K562 (cell line): Measurements from ENCODE around the gene OR13J1.

Experiments used
- ATF1 ChIP-seq, 2 experiments: fragments of 450-650 bp in 1 of 2; IDR thresholded peaks; 2 replicates each; pipeline ENCODE4 v1.6.1; 2016; ENCODE audit warnings: missing compliant biosample characterization in 1 of 2, missing genetic modification characterization in 1 of 2
- BHLHE40 ChIP-seq: IDR thresholded peaks from 2 replicates; pipeline ENCODE4 v1.6.1; 2011; ENCODE audit warnings: low read length, improper control_type of control experiment
- E2F8 ChIP-seq: fragments of 450-650 bp; IDR thresholded peaks from 2 replicates; pipeline ENCODE4 v1.7.1; 2018; ENCODE audit warnings: mild to moderate bottlenecking, low read depth; ENCODE audit not compliant: partially characterized antibody
- EZH2 ChIP-seq: IDR thresholded peaks from 2 replicates; pipeline ENCODE4 v1.6.1; 2012; ENCODE audit warnings: low read depth, mild to moderate bottlenecking, inconsistent platforms, low read length, borderline replicate concordance
- GABPA ChIP-seq: fragments of 200-800 bp; sonication (Bioruptor generic); conservative IDR thresholded peaks from 2 replicates; pipeline ENCODE4 v1.6.1; 2016; ENCODE audit warnings: low read depth, missing genetic modification characterization, missing compliant biosample characterization
- HDAC2 ChIP-seq: fragments of 450-650 bp; IDR thresholded peaks from 2 replicates; pipeline ENCODE4 v1.6.1; 2016; ENCODE audit warnings: mild to moderate bottlenecking
- RFX1 ChIP-seq: fragments of 450-650 bp; IDR thresholded peaks from 2 replicates; pipeline ENCODE4 v1.6.1; 2016; ENCODE audit warnings: mild to moderate bottlenecking, moderate library complexity
- RUNX1 ChIP-seq: sonication (generic); IDR thresholded peaks from 2 replicates; pipeline ENCODE4 v1.6.1; 2016; ENCODE audit warnings: antibody characterized with exemption, low read depth
- SREBF2 ChIP-seq: sonication (generic); formaldehyde crosslinking; IDR thresholded peaks from 2 replicates; pipeline ENCODE4 v1.4.0; 2020; ENCODE audit warnings: mild to moderate bottlenecking, missing genetic modification reagents
- ZC3H8 ChIP-seq: fragments of 450-650 bp; IDR thresholded peaks from 2 replicates; pipeline ENCODE4 v1.6.1; 2017
- TF ChIP-seq, protein P1 (sequence below): sonication (generic); formaldehyde crosslinking; IDR thresholded peaks from 2 replicates; pipeline ENCODE4 v1.9.0; 2022; ENCODE audit warnings: mild to moderate bottlenecking, missing genetic modification reagents
- TF ChIP-seq, protein P2 (sequence below), 3 experiments: IDR thresholded peaks in 2 of 3; conservative IDR thresholded peaks in 1 of 3; 2 replicates each; pipeline ENCODE4 v1.5.1; 2011 to 2012; ENCODE audit warnings: low read length in 3 of 3, mild to moderate bottlenecking in 3 of 3, control low read depth in 2 of 3, improper control_type of control experiment in 1 of 3, inconsistent platforms in 1 of 3, low read depth in 1 of 3, mixed read lengths in 1 of 3, moderate library complexity in 1 of 3; ENCODE audit not compliant: insufficient read depth in 2 of 3
- TF ChIP-seq, protein P3 (sequence below): IDR thresholded peaks from 3 replicates; pipeline ENCODE4 v1.6.1; 2011; ENCODE audit warnings: borderline replicate concordance, mild to moderate bottlenecking, moderate library complexity; ENCODE audit not compliant: insufficient read length; ENCODE audit errors: extremely low read depth
- TF ChIP-seq, protein P4 (sequence below): IDR thresholded peaks from 2 replicates; pipeline ENCODE4 v1.6.1; 2012; ENCODE audit warnings: low read depth, low read length, improper control_type of control experiment, borderline replicate concordance

GRCh38 chr9:35847792-35848572 is 22.2 kb downstream of the OR13J1 start:
- no peak for TF ChIP-seq SREBF2
- no peak for TF ChIP-seq ATF1 (CRISPR knock-in tag; IDR thresholded peaks at IDR 0.05)
- TF ChIP-seq ATF1 (tag; IDR thresholded peaks at IDR 0.05) = no peak
- TF ChIP-seq EZH2 = no peak
- TF ChIP-seq, protein P1, sequence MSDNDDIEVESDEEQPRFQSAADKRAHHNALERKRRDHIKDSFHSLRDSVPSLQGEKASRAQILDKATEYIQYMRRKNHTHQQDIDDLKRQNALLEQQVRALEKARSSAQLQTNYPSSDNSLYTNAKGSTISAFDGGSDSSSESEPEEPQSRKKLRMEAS (CRISPR knock-in tag) = no peak
- no peak for TF ChIP-seq HDAC2
- TF ChIP-seq RUNX1 = no peak
- TF ChIP-seq RFX1 = no peak
- TF ChIP-seq BHLHE40 = no peak
- TF ChIP-seq GABPA (tag) = no peak
- TF ChIP-seq, protein P2, sequence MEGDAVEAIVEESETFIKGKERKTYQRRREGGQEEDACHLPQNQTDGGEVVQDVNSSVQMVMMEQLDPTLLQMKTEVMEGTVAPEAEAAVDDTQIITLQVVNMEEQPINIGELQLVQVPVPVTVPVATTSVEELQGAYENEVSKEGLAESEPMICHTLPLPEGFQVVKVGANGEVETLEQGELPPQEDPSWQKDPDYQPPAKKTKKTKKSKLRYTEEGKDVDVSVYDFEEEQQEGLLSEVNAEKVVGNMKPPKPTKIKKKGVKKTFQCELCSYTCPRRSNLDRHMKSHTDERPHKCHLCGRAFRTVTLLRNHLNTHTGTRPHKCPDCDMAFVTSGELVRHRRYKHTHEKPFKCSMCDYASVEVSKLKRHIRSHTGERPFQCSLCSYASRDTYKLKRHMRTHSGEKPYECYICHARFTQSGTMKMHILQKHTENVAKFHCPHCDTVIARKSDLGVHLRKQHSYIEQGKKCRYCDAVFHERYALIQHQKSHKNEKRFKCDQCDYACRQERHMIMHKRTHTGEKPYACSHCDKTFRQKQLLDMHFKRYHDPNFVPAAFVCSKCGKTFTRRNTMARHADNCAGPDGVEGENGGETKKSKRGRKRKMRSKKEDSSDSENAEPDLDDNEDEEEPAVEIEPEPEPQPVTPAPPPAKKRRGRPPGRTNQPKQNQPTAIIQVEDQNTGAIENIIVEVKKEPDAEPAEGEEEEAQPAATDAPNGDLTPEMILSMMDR (IDR thresholded peaks at IDR 0.05 in 2 of 3, conservative IDR thresholded peaks at IDR 0.05 in 1 of 3; ENCODE audit: insufficient read depth in 2 of 3, low read depth in 1 of 3, low read length in 3 of 3) = no peak
- TF ChIP-seq, protein P3, sequence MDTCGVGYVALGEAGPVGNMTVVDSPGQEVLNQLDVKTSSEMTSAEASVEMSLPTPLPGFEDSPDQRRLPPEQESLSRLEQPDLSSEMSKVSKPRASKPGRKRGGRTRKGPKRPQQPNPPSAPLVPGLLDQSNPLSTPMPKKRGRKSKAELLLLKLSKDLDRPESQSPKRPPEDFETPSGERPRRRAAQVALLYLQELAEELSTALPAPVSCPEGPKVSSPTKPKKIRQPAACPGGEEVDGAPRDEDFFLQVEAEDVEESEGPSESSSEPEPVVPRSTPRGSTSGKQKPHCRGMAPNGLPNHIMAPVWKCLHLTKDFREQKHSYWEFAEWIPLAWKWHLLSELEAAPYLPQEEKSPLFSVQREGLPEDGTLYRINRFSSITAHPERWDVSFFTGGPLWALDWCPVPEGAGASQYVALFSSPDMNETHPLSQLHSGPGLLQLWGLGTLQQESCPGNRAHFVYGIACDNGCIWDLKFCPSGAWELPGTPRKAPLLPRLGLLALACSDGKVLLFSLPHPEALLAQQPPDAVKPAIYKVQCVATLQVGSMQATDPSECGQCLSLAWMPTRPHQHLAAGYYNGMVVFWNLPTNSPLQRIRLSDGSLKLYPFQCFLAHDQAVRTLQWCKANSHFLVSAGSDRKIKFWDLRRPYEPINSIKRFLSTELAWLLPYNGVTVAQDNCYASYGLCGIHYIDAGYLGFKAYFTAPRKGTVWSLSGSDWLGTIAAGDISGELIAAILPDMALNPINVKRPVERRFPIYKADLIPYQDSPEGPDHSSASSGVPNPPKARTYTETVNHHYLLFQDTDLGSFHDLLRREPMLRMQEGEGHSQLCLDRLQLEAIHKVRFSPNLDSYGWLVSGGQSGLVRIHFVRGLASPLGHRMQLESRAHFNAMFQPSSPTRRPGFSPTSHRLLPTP = no peak
- no peak for TF ChIP-seq ZC3H8
- TF ChIP-seq, protein P4, sequence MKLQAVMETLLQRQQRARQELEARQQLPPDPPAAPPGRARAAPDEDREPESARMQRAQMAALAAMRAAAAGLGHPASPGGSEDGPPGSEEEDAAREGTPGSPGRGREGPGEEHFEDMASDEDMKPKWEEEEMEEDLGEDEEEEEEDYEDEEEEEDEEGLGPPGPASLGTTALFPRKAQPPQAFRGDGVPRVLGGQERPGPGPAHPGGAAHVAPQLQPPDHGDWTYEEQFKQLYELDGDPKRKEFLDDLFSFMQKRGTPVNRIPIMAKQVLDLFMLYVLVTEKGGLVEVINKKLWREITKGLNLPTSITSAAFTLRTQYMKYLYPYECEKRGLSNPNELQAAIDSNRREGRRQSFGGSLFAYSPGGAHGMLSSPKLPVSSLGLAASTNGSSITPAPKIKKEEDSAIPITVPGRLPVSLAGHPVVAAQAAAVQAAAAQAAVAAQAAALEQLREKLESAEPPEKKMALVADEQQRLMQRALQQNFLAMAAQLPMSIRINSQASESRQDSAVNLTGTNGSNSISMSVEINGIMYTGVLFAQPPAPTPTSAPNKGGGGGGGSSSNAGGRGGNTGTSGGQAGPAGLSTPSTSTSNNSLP = no peak
- no peak for TF ChIP-seq E2F8
